GM12878 (cell line): ENCODE results near the gene NUP85. TPM values are rescaled to one million over a fixed set of nuclear protein-coding genes. Genes with fewer than 3 reads are reported as not detected.
"Not testable (repeated sequence)": the region's sequence is repeated elsewhere in the genome, so short reads cannot be mapped to it uniquely, and the experiment has no call there.

Source experiments
- ATAC-seq: fragments of 200-7000 bp; cut with Tn5 transposase; 3 replicates; pipeline ENCODE4 v1.9.1; 2020; ENCODE audit warnings: mild to moderate bottlenecking, moderate library complexity
- BruUV-seq: library from RNA; stranded (reverse); fragments of 400-500 nt; replicated peaks from 2 replicates; lab custom pipeline; 2021; lab: Mats Ljungman, UMichigan
- CTCF ChIA-PET: fragments of 300-600 bp; sonication (Branson Sonifier 250); formaldehyde crosslinking; extraction: SDS; loops from one replicate; lab custom pipeline; 2021; ENCODE audit warnings: inconsistent platforms; lab: Yijun Ruan, JAX
- POLR2A ChIA-PET: fragments of 350-600 bp; formaldehyde crosslinking; extraction: SDS; loops from one replicate; lab custom pipeline; 2021; ENCODE audit warnings: inconsistent platforms; lab: Charles Lee
- RAD21 ChIA-PET: fragments of 300-600 bp; sonication (Branson Sonifier 250); formaldehyde crosslinking; loops from one replicate; lab custom pipeline; 2023; ENCODE audit warnings: antibody characterized with exemption; ENCODE audit not compliant: unreplicated experiment; lab: Charles Lee
- SMC1A ChIA-PET: fragments of 300-600 bp; sonication (Branson Sonifier 250); formaldehyde crosslinking; loops from one replicate; lab custom pipeline; 2023; ENCODE audit not compliant: unreplicated experiment, uncharacterized antibody; lab: Charles Lee
- DNase-seq: peaks from one replicate; pipeline ENCODE4 v3.0.0-alpha.2; 2011; ENCODE audit warnings: low read depth, low spot score
- FAIRE-seq: peaks from 3 replicates; lab custom pipeline; 2011; peaks lifted over from hg19 to GRCh38; lab: Jason Lieb, UNC
- H2AFZ ChIP-seq: 2 replicates; pipeline ENCODE4 v1.6.0; 2011; ENCODE audit warnings: low read depth, low read length, control low read depth; ENCODE audit not compliant: control insufficient read depth
- H3K27ac ChIP-seq: 2 replicates; pipeline ENCODE4 v1.5.1; 2011; ENCODE audit warnings: control low read depth; ENCODE audit not compliant: control insufficient read depth, insufficient read depth
- H3K27me3 ChIP-seq, 2 experiments: replicated peaks in 1 of 2; 2 replicates each; pipeline versions ENCODE4 v1.6.0 to v1.6.1; 2011; ENCODE audit warnings: low read length in 1 of 2; ENCODE audit not compliant: control insufficient read depth in 2 of 2, insufficient read depth in 2 of 2
- H3K36me3 ChIP-seq, 2 experiments: 2 replicates each; pipeline ENCODE4 v1.5.1; 2011; ENCODE audit warnings: low read length in 1 of 2; ENCODE audit not compliant: control insufficient read depth in 2 of 2, insufficient read depth in 2 of 2
- H3K4me1 ChIP-seq: 2 replicates; pipeline ENCODE4 v1.6.1; 2011; ENCODE audit warnings: mild to moderate bottlenecking, low read length, moderate library complexity, mixed read lengths; ENCODE audit not compliant: control insufficient read depth, insufficient read depth
- H3K4me2 ChIP-seq: 2 replicates; pipeline ENCODE4 v1.6.0; 2011; ENCODE audit warnings: control low read depth; ENCODE audit not compliant: control insufficient read depth, insufficient read depth
- H3K4me3 ChIP-seq: fragments of 200-600 bp; sonication (generic); 2 replicates; pipeline ENCODE4 v1.5.1; 2016
- H3K79me2 ChIP-seq: 2 replicates; pipeline ENCODE4 v1.6.0; 2011; ENCODE audit warnings: low read length; ENCODE audit not compliant: control insufficient read depth, insufficient read depth
- H3K9ac ChIP-seq: 2 replicates; pipeline ENCODE4 v1.8.0; 2011; ENCODE audit warnings: low read length, control low read depth, mixed read lengths; ENCODE audit not compliant: control insufficient read depth, insufficient read depth
- H3K9me3 ChIP-seq: replicated peaks from 3 replicates; pipeline ENCODE4 v1.5.1; 2011; ENCODE audit warnings: mild to moderate bottlenecking, low read length; ENCODE audit not compliant: control insufficient read depth, insufficient read depth
- H4K20me1 ChIP-seq: 2 replicates; pipeline ENCODE4 v1.6.0; 2011; ENCODE audit not compliant: control insufficient read depth, insufficient read depth
- EP300 ChIP-seq, 2 experiments: fragments of 150-350 bp in 1 of 2; IDR thresholded peaks; 2 replicates each; pipeline ENCODE4 v1.6.1; 2011 to 2012; ENCODE audit warnings: low read depth in 2 of 2, low read length in 2 of 2, borderline replicate concordance in 1 of 2, improper control_type of control experiment in 1 of 2, inconsistent platforms in 1 of 2; ENCODE audit not compliant: control insufficient read depth in 1 of 2
- GATAD2B ChIP-seq: fragments of 450-650 bp; conservative IDR thresholded peaks from 2 replicates; pipeline ENCODE4 v1.6.1; 2017; ENCODE audit warnings: low read depth, mild to moderate bottlenecking, moderate library complexity
- KLF5 ChIP-seq: fragments of 450-650 bp; IDR thresholded peaks from 2 replicates; pipeline ENCODE4 v1.6.1; 2014; ENCODE audit warnings: mild to moderate bottlenecking; ENCODE audit not compliant: partially characterized antibody
- NBN ChIP-seq: fragments of 450-650 bp; IDR thresholded peaks from 2 replicates; pipeline ENCODE4 v1.6.1; 2016
- SMAD5 ChIP-seq: IDR thresholded peaks from 2 replicates; pipeline ENCODE4 v1.6.1; 2016; ENCODE audit warnings: antibody characterized with exemption, low read depth
- WGBS: methylation state at CpG from one replicate; pipeline ENCODE4 v1.1.6; 2016; ENCODE audit warnings: low lambda C conversion rate; ENCODE audit not compliant: insufficient replicate concordance, insufficient coverage; ENCODE audit errors: missing lambda C conversion rate; 5-methylcytosine and 5-hydroxymethylcytosine counted together
- in situ Hi-C: fragments of 300-500 bp; cut with MboI; formaldehyde crosslinking; loops from 9 replicates; pipeline ENCODE4 v1.14.3; 2018; ENCODE audit warnings: mixed read lengths
- intact Hi-C: fragments of 100-400 bp; cut with micrococcal nuclease; formaldehyde crosslinking; loops from one replicate; pipeline ENCODE4 v1.14.2; 2022; ENCODE audit not compliant: unreplicated experiment
- polyA plus RNA-seq, 11 experiments: library from polyadenylated mRNA; depleted of rRNA in 4 of 11; unstranded in 6 of 11; stranded (reverse) in 5 of 11; fragments of >200 nt; fragmentation: Nextera tagmentation in 4 of 11; fragmentation: Illumina TruSeq in 1 of 11; extraction: Ambion mirVana in 4 of 11; extraction: Trizol in 1 of 11; gene quantifications; 1 replicate in 1 of 11; 2 replicates in 10 of 11; pipeline versions ENCODE4 v1.2.1 to v1.2.3, GENCODE V29; 2011 to 2016; ENCODE audit warnings: inconsistent platforms in 2 of 11, missing spikeins in 2 of 11, low read depth in 1 of 11
- total RNA-seq, 4 experiments: library from RNA; depleted of rRNA in 3 of 4; stranded (reverse); fragments of >200 nt in 3 of 4; fragmentation: Illumina TruSeq in 1 of 4; extraction: Trizol in 1 of 4; gene quantifications; 2 replicates each; pipeline versions ENCODE4 v1.2.1 to v1.2.3, GENCODE V29; 2013 to 2021
- TF ChIP-seq, protein P1 (sequence below): fragments of 450-650 bp; IDR thresholded peaks from 2 replicates; pipeline ENCODE4 v1.6.1; 2016; ENCODE audit warnings: mild to moderate bottlenecking
- TF ChIP-seq, protein P2 (sequence below): fragments of 450-650 bp; IDR thresholded peaks from 2 replicates; pipeline ENCODE4 v1.6.1; 2017; ENCODE audit warnings: low read depth, mild to moderate bottlenecking, moderate library complexity
- TF ChIP-seq, protein P3 (sequence below): fragments of 450-650 bp; IDR thresholded peaks from 2 replicates; pipeline ENCODE4 v1.6.1; 2017; ENCODE audit warnings: borderline replicate concordance

NUP85 gene
- total and polyA plus RNA-seq, 10 of the 15 experiments (the other 5 are each of a cell fraction or from before 2014, with no cell fraction given): 54.0 to 135 (median 95.4) TPM

DNA sequence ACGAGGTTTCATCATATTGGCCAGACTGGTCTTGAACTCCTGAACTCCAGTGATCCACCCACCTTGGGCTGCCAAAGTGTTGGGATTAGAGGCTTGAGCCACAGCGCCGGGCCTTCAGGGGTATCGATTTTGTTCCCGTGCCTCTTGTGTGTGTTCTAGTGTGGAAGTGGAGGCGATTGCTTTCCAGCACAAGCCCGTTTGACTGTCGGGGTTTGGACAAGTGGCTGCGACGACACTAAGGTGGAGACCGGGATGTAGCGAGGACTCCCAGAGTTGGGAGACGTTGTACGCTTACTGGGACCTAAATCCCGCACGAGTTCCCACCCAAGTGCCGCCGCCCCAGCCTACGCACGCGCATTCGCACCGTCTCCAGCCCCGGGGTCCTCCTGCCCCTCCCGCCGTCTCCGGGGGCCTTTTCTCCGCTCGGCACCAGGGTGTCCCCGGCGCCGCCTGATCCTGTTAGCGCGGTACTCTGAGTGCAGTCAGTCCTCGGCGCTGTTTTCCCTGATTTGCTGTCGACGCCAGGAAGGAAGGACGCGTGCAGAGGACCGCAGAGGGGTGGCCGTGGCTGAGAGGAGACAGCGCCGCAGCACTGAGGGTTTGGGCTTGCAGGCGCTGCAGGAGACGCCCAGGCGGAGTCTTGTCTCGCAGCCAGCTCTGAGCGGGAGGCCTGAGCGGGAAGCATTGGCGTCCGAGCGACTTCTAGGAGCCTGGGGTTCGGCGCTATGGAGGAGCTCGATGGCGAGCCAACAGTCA is at the start of gene NUP85 (continued):
- TF ChIP-seq EP300 (IDR thresholded peaks at IDR 0.05; ENCODE audit: borderline replicate concordance in 1 of 2, control insufficient read depth in 1 of 2, low read depth in 2 of 2, low read length in 2 of 2): peak in 1 of 2 experiments; percentile 45; a peak in 1 of 4 replicates
- TF ChIP-seq, protein P1, sequence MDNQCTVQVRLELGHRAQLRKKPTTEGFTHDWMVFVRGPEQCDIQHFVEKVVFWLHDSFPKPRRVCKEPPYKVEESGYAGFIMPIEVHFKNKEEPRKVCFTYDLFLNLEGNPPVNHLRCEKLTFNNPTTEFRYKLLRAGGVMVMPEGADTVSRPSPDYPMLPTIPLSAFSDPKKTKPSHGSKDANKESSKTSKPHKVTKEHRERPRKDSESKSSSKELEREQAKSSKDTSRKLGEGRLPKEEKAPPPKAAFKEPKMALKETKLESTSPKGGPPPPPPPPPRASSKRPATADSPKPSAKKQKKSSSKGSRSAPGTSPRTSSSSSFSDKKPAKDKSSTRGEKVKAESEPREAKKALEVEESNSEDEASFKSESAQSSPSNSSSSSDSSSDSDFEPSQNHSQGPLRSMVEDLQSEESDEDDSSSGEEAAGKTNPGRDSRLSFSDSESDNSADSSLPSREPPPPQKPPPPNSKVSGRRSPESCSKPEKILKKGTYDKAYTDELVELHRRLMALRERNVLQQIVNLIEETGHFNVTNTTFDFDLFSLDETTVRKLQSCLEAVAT: peak; percentile 57
- peak; percentile 67 for TF ChIP-seq GATAD2B
- TF ChIP-seq SMAD5: peak; percentile 15; the same call in 1 of the 2 replicates
- TF ChIP-seq KLF5: peak; percentile 95
- peak; percentile 95 for TF ChIP-seq NBN
- TF ChIP-seq, protein P2, sequence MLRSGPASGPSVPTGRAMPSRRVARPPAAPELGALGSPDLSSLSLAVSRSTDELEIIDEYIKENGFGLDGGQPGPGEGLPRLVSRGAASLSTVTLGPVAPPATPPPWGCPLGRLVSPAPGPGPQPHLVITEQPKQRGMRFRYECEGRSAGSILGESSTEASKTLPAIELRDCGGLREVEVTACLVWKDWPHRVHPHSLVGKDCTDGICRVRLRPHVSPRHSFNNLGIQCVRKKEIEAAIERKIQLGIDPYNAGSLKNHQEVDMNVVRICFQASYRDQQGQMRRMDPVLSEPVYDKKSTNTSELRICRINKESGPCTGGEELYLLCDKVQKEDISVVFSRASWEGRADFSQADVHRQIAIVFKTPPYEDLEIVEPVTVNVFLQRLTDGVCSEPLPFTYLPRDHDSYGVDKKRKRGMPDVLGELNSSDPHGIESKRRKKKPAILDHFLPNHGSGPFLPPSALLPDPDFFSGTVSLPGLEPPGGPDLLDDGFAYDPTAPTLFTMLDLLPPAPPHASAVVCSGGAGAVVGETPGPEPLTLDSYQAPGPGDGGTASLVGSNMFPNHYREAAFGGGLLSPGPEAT: peak; percentile 99
- TF ChIP-seq, protein P3, sequence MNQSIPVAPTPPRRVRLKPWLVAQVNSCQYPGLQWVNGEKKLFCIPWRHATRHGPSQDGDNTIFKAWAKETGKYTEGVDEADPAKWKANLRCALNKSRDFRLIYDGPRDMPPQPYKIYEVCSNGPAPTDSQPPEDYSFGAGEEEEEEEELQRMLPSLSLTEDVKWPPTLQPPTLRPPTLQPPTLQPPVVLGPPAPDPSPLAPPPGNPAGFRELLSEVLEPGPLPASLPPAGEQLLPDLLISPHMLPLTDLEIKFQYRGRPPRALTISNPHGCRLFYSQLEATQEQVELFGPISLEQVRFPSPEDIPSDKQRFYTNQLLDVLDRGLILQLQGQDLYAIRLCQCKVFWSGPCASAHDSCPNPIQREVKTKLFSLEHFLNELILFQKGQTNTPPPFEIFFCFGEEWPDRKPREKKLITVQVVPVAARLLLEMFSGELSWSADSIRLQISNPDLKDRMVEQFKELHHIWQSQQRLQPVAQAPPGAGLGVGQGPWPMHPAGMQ: peak; percentile 100

DNA sequence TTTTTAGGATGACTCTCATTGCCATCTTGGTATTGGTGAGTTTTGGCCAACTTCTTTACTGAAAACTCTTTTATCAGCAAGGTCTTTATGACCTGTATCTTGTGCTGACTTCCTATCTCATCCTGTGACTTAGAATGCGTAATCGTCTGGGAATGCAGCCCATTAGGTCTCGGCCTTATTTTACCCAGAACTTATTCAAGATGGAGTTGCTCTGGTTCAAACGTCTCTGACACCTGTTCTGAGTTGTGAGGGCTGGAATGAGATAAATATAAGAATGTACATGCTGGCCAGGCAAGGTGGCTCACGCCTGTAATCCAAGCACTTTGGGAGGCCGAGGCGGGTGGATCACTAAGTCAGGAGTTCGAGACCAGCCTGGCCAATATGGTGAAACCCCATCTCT is 47.0 kb upstream of the NUP85 start:
- H2AFZ ChIP-seq, H3K4me2 ChIP-seq, H3K36me3 ChIP-seq, RAD21 ChIA-PET, H3K9me3 ChIP-seq, H3K9ac ChIP-seq, H3K4me3 ChIP-seq, H4K20me1 ChIP-seq, BruUV-seq, intact Hi-C loops, H3K27ac ChIP-seq, in situ Hi-C loops, H3K79me2 ChIP-seq, ATAC-seq, SMC1A ChIA-PET, H3K27me3 ChIP-seq, H3K4me1 ChIP-seq, FAIRE-seq, DNase-seq: not testable (repeated sequence)
- WGBS: 99% methylated on average over 8 of the region's 8 CpGs
- ChIA-PET CTCF (interaction anchor here (1.2 to 2.5 kb wide), 2 partner anchors 13 to 42 kb away, joined by 3 to 10 read pairs; no protein-coding TSS in a partner anchor), POLR2A (interaction anchor here (0.7 kb wide), 2 partner anchors 15 to 528 kb away, joined by 3 to 6 read pairs; no protein-coding TSS in a partner anchor)
